ACC112 (cell line): ENCODE results near the gene ACER3.

Experiments
- H2AFZ ChIP-seq: fragments of 200-600 bp; sonication (generic); one replicate; pipeline ENCODE4 v1.6.0; 2017; ENCODE audit warnings: antibody characterized with exemption, low read length; ENCODE audit not compliant: unreplicated experiment
- H3K27ac ChIP-seq: fragments of 200-600 bp; sonication (generic); 2 replicates; pipeline ENCODE4 v1.5.1; 2014; ENCODE audit warnings: low read depth, mild to moderate bottlenecking, antibody characterized with exemption, low read length, moderate library complexity
- H3K27me3 ChIP-seq: fragments of 200-600 bp; sonication (generic); 2 replicates; pipeline ENCODE4 v1.6.1; 2014; ENCODE audit warnings: mild to moderate bottlenecking, antibody characterized with exemption, low read length, moderate library complexity, mixed read lengths; ENCODE audit not compliant: insufficient read depth
- H3K36me3 ChIP-seq: fragments of 200-600 bp; sonication (generic); 2 replicates; pipeline ENCODE4 v1.6.1; 2016; ENCODE audit warnings: mild to moderate bottlenecking, antibody characterized with exemption, low read length, moderate library complexity, mixed read lengths; ENCODE audit not compliant: insufficient read depth
- H3K4me1 ChIP-seq: fragments of 200-600 bp; sonication (generic); one replicate; pipeline ENCODE4 v1.6.1; 2016; ENCODE audit warnings: low read length, mixed read lengths; ENCODE audit not compliant: insufficient read depth, unreplicated experiment, control insufficient read depth
- H3K4me3 ChIP-seq: fragments of 200-600 bp; sonication (generic); 2 replicates; pipeline ENCODE4 v1.5.1; 2014; ENCODE audit warnings: mild to moderate bottlenecking, low read depth, low read length
- H3K79me2 ChIP-seq: fragments of 200-600 bp; sonication (generic); one replicate; pipeline ENCODE4 v1.6.0; 2016; ENCODE audit warnings: low read length; ENCODE audit not compliant: control insufficient read depth, unreplicated experiment, insufficient read depth

Gene ACER3

DNA sequence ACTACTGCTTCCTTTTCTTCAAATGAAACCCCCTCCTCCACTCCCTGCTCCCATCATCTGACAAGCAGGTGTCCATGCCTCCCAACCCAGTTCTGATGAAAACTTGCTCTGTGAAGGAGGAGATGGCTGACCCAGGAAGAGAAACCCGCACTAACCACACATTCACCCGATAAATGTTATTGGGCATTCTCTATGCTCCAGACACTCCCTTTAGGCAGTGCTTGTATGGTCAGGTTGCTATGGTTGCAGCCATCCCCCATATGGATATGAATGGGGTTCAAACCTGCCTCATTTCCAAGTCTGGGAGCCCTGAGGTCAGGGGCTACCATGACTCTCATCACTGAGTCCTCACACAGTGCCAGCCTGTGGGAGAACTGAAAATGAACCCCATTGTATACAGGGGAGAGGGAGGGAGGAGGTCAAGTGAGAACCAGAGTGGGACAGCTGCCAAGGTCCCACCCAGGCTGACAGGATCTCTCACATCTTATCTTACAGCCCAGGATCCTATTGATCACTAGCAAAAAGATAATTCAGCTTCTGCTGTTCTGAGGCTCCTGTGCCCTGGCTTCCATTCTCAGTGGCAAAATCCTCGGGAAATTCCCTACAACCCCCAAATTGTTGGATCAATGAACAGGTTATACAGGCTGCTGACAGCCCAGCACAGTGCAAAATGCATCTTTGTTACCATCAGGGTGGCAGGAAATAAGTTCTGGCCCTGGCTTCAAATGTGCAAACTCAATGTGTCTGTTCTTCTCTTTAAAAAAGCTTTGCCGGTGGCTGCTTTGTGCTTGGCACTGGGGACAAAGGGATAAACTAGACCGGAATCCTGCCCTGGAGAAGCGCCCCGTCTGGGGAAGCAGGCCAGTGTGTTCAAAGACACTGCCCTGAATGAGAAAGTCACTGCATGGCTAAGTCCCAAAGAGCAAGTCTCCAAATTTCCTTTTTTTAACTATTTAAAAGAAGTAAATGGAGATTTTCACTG is 22.7 kb upstream of the ACER3 start:
- H3K4me3 ChIP-seq, result no peak overlapping the region
- H2AFZ ChIP-seq, result no peak overlapping the region
- no peaks in the 10 kb centered on the region for H3K36me3 ChIP-seq
- H3K79me2 ChIP-seq, result no peaks in the 10 kb centered on the region
- no peak overlapping the region for H3K27ac ChIP-seq
- H3K4me1 ChIP-seq, result no peaks in the 10 kb centered on the region
- H3K27me3 ChIP-seq, result peaks cover 22% of the 10 kb centered on the region; the same call in 1 of the 2 replicates

DNA sequence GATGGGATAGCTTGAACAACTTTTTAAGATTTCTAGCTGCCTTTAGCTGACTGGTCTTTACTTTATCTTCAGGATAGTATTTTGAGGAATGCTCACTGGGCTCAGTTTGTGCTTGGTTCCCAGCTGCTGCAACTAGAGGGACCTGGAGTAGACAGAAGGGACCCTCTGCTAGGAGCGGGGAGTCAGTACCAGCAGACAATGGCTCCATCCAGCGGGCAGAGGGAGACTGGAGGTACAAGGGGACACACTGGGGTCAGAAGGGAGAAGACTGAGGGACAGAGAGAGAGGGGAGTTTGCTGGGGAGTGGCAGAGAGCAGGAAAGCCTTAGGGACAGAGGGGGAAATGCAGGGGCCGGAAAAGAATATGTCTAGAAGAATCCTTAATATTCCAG is 22.0 kb upstream of the ACER3 start:
- Histone ChIP-seq H3K27me3 (peaks cover 22% of the 10 kb centered on the region; the same call in 1 of the 2 replicates), H3K79me2 (no peaks in the 10 kb centered on the region), H3K4me3 (no peak overlapping the region), H3K27ac (no peak overlapping the region), H2AFZ (no peak overlapping the region), H3K4me1 (no peaks in the 10 kb centered on the region), H3K36me3 (no peaks in the 10 kb centered on the region)

DNA sequence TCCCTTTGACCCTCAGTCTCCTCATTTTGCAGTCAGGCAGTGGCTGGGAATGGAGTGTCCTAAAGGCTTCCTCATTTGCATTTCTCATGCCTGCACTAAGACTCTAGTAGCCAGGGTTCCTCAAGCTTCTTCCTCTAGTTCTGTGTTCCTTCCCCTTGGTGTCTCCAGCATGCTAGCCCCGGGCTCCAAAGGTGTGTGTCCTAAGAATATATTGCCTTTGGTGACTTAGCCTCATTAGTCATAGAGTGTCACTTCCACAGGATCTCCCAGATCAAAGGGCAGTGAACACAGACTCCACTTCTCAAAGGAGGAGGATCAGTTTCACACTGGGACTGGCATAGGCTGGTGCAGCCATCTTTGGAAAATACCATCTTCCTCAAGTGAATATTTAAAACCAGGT is 21.4 kb upstream of the ACER3 start:
- Histone ChIP-seq H3K79me2 (no peaks in the 10 kb centered on the region), H2AFZ (no peak overlapping the region), H3K4me1 (no peaks in the 10 kb centered on the region), H3K27ac (no peak overlapping the region), H3K36me3 (no peaks in the 10 kb centered on the region), H3K27me3 (peaks cover 22% of the 10 kb centered on the region; the same call in 1 of the 2 replicates), H3K4me3 (no peak overlapping the region)

DNA sequence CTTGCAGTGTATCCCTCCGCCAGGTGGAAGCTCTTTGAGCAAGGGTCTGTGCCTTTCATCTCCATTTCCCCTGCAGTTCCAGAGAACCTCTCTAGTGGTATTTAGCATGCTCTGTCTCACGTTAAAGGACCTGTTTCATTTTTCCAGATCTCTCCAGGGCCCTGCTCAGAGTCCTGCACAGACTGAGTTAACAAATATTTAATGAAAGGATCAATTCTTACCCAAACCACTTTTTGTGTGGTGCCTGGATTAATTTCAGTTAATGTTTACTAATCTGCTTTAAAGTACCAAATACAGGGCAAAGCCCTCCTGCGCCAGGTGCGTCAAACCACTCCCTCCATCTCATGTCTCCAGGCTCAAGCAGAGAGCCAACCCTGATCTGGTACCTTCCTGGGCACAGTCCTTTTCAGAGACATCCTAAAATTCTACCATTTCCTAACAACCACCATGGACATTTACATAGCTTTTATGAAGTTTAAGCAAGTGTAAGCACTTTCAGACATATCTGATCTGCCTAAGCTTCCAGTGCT is 18.7 kb upstream of the ACER3 start:
- Histone ChIP-seq H3K79me2 (no peaks in the 10 kb centered on the region), H2AFZ (no peak overlapping the region), H3K27me3 (peaks cover 23% of the 10 kb centered on the region), H3K27ac (no peak overlapping the region), H3K36me3 (no peaks in the 10 kb centered on the region), H3K4me3 (no peak overlapping the region), H3K4me1 (no peaks in the 10 kb centered on the region)

DNA sequence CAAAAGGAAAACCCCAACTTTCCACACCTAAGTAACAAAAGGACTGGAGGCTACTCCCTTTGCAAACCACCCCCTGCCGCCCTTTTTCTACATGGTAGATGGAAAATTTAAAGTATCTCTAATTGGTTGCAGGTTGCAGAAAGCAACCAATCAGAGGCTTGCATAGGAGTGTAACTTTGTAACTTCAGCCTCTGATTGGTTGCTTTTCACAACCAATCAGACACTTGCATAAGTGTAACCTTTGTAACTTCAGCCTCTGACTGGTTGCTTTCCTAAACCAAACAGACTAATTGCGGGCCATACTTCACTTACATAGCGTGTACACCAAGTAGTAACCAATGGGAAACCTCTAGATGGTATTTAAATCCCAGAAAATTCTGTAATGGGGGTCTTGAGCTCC is 16.8 kb upstream of the ACER3 start:
- Histone ChIP-seq H3K36me3 (no peaks in the 10 kb centered on the region), H3K4me1 (no peaks in the 10 kb centered on the region), H2AFZ (no peak overlapping the region), H3K4me3 (no peak overlapping the region), H3K27me3 (peaks cover 22% of the 10 kb centered on the region), H3K79me2 (no peaks in the 10 kb centered on the region), H3K27ac (no peak overlapping the region)

DNA sequence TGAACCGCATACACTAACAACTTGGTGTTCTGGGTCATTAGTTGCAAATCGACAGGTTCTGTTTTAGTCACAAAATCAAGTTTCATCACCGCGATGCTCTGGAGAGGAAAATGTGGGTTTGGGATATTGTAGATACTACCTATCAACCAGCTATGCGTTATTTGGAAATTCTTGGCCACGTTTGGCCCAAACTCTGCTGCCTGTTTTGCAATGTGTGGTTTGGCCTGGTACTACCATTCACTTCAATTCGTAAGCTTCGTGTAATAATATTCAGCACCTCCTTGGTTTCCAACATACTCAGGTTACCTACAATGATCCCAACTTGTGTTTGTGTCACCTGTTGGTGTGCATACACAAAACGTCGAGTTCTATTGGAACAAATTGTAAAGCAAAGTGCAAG is 16.2 kb upstream of the ACER3 start:
- Histone ChIP-seq H3K79me2 (no peaks in the 10 kb centered on the region), H3K36me3 (no peaks in the 10 kb centered on the region), H3K4me3 (no peak overlapping the region), H2AFZ (no peak overlapping the region), H3K27ac (no peak overlapping the region), H3K4me1 (no peaks in the 10 kb centered on the region), H3K27me3 (peaks cover 23% of the 10 kb centered on the region)

DNA sequence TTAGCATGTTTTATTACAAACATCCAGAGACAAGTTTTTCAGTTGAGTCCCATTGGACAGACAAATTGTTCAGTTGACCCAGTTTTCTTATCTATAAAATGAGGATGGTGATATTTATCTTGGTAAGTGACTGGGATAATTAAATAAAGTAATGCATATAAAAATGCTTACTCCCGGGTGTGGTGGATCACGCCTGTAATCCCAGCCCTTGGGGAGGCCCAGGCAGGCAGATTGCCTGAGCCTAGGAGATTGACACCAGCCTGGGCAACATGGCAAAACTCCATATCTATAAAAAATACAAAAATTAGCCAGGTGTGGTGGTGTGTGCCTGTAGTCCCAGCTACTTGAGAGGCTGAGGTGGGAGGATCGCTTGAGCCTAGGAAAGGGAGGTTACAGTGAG is 15.6 kb upstream of the ACER3 start:
- no peak overlapping the region for H3K4me3 ChIP-seq
- no peaks in the 10 kb centered on the region for H3K4me1 ChIP-seq
- no peak overlapping the region for H2AFZ ChIP-seq
- peaks cover 29% of the 10 kb centered on the region for H3K27me3 ChIP-seq
- no peak overlapping the region for H3K27ac ChIP-seq
- no peaks in the 10 kb centered on the region for H3K79me2 ChIP-seq
- H3K36me3 ChIP-seq, result no peaks in the 10 kb centered on the region

DNA sequence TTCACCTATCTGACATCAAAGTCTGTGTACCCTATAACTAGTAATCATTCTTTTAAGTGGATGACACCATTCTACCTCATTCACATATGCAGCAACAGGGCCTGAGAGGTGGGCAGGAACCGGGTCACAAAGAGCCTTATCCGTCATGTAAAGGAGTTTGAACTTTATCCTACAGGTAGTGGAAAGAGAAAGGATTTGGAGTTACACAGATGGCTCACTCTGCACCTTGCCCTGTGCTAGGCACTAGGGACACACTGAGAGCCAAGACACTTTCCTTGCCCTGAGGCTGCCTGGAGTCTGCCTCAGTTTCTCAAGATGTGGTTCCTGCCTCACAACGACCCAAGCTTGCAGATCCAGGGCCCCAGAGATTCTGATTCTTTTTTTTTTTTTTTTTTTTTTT is 14.3 kb upstream of the ACER3 start:
- H3K36me3 ChIP-seq, result no peaks in the 10 kb centered on the region
- no peaks in the 10 kb centered on the region for H3K79me2 ChIP-seq
- no peaks in the 10 kb centered on the region for H3K4me1 ChIP-seq
- H3K27ac ChIP-seq, result no peak overlapping the region
- H3K4me3 ChIP-seq, result no peak overlapping the region
- no peak overlapping the region for H2AFZ ChIP-seq
- peaks cover 25% of the 10 kb centered on the region for H3K27me3 ChIP-seq

DNA sequence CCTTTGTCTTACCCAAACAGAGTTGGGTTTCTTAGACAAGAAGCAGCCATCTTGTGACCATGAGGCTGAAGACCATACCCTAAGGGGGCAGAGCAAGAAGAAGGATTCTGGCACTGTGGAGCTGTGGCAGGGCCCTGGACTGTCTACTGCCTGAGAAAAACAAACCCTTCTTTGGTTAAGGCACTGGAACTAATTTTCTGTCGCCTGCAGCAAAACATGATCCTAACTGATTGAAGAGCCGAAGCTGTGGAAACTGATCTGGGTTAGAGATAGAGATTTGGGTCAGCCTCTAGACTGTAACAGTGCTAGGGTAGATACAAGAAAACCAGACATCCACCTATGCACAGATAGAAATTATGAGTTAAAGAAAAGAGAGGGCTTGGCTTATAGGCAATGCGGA is 11.3 kb upstream of the ACER3 start:
- H2AFZ ChIP-seq, result no peak overlapping the region
- no peaks in the 10 kb centered on the region for H3K79me2 ChIP-seq
- no peaks in the 10 kb centered on the region for H3K36me3 ChIP-seq
- H3K27me3 ChIP-seq, result peaks cover 15% of the 10 kb centered on the region; the same call in 1 of the 2 replicates
- no peak overlapping the region for H3K27ac ChIP-seq
- no peaks in the 10 kb centered on the region for H3K4me1 ChIP-seq
- H3K4me3 ChIP-seq, result no peak overlapping the region

DNA sequence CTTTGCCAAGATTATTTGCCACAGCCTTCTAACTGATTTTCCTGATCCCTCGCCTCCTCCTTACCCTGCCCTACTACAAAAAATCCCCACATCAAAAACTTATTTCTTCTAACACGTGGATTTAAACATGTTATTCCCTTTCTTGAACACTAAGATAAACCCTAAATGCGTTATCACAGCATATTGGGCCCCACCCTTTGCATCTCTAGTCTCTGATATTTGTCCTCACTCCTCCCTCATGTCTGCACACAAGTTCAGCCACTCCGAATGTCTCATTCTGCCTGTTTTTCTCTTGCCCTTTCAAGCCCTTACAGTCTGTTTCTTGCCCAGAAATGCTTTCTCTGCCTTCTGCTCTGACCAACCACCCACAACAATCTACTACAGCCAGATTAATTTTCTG is 10.6 kb upstream of the ACER3 start:
- Histone ChIP-seq H3K79me2 (no peaks in the 10 kb centered on the region), H2AFZ (no peak overlapping the region), H3K27ac (no peak overlapping the region), H3K4me1 (no peaks in the 10 kb centered on the region), H3K36me3 (no peaks in the 10 kb centered on the region), H3K4me3 (no peak overlapping the region), H3K27me3 (peaks cover 15% of the 10 kb centered on the region; the same call in 1 of the 2 replicates)

DNA sequence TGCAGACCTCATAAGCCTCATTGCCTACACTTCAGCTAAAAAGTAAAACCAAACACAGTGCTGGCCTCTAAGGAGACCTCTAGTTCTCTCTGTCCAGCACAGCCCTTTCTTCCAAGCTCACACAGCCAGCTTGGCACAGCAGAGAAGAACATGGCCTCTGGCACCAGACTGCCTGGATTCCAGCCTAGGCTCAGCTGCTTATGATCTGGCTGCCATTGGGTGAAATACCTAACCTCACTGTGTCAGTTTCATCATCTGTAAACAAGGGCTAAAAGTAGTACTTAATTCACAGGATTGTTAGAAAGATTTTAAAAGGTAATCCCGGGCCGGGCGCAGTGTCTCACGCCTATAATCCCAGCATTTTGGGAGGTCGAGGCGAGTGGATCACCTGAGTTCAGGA is 9.9 kb upstream of the ACER3 start:
- Histone ChIP-seq H3K4me1 (no peaks in the 10 kb centered on the region), H3K4me3 (no peak overlapping the region), H3K27ac (no peak overlapping the region), H3K36me3 (no peaks in the 10 kb centered on the region), H3K79me2 (no peaks in the 10 kb centered on the region), H3K27me3 (peaks cover 15% of the 10 kb centered on the region; the same call in 1 of the 2 replicates), H2AFZ (no peak overlapping the region)
